Measurements from ENCODE around the gene ETFA.

The ETFA gene

DNA sequence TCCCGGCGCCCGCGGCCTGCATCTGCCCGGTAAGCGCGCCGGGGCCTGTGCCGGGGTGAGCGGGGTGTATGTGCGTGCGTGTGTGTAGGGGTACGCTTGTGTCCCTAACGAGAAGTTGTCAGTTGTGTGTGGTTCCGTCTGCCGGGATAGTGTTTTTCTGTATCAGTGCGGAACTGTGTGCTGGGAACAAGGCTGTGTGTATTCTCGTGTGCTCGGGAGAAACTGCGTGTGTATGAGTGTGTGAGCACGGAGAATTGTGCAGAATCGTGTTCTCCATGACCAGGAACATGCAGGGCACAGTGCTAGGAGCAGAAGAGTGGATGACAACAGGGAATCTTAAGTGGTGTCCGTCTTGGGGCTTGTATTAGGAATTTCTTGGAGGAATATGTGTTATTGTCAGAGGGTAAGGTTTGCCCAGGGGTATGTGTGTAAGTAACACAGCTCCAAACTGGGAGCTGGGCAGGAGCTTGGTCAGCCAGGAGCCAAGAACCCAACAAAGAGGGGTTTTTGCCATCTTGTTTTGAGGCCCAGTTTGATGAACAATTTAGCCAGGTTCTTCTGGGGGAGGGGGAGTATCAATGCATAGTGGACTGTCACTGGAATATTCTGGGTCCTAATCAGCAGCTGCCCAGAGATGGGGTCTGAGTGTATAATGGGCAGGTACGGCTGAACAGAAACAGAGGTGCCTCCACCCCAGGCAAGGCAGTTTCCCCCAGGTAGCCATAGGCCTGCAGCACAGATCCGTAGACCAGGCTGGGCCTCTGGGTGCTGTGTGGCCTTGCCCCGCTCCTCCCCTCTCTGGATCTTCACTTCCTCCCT lies 27.4 kb upstream of the ETFA start:
- Histone ChIP-seq H3K9me3 (ENCODE audit: control insufficient read depth, low read depth, low read length) (peaks cover 4% of the 10 kb centered on the region), H3K36me3 (ENCODE audit: control insufficient read depth, low read depth, low read length) (no peaks in the 10 kb centered on the region), H3K4me1 (ENCODE audit: control insufficient read depth, low read depth, low read length) (peaks cover 28% of the 10 kb centered on the region), H3K9ac (ENCODE audit: low read length) (no peak overlapping the region), H3K27ac (ENCODE audit: low read length) (no peak overlapping the region), H3K27me3 (ENCODE audit: control insufficient read depth, insufficient read depth, low read length) (peaks cover 100% of the 10 kb centered on the region), H3K4me3 (ENCODE audit: low read length) (peak overlapping the region; percentile 27)

DNA sequence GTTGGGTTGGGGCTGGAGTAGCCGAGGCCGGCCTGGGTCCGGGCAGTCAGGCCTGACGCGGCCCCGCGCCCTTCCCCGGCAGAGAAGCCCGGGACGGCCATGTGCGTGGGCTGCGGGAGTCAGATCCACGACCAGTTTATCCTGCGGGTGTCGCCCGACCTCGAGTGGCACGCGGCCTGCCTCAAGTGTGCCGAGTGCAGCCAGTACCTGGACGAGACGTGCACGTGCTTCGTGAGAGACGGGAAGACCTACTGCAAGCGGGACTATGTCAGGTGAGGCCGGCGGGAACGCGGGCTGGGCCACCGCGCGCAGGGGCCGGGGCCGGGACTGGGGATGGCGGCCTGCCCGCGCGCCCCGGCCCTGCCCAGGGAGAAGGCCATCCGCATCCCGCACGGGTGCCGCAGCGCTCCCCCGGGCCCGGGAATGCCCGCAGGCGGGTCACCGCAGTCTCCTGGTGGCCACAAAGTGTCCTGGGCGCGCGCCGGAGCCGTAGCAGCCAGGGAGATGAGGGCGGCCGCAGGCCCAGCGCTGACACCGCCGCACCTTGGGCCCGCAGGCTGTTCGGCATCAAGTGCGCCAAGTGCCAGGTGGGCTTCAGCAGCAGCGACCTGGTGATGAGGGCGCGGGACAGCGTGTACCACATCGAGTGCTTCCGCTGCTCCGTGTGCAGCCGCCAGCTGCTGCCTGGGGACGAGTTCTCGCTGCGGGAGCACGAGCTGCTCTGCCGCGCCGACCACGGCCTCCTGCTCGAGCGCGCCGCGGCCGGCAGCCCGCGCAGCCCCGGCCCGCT lies 26.6 kb upstream of the ETFA start:
- peaks cover 28% of the 10 kb centered on the region for H3K4me1 ChIP-seq (ENCODE audit: control insufficient read depth, low read depth, low read length)
- peaks cover 100% of the 10 kb centered on the region for H3K27me3 ChIP-seq (ENCODE audit: control insufficient read depth, insufficient read depth, low read length)
- H3K36me3 ChIP-seq (ENCODE audit: control insufficient read depth, low read depth, low read length) = no peaks in the 10 kb centered on the region
- no peak overlapping the region for H3K27ac ChIP-seq (ENCODE audit: low read length)
- H3K9ac ChIP-seq (ENCODE audit: low read length) = no peak overlapping the region
- peak overlapping the region; percentile 27 for H3K4me3 ChIP-seq (ENCODE audit: low read length)
- H3K9me3 ChIP-seq (ENCODE audit: control insufficient read depth, low read depth, low read length) = no peaks in the 10 kb centered on the region

DNA sequence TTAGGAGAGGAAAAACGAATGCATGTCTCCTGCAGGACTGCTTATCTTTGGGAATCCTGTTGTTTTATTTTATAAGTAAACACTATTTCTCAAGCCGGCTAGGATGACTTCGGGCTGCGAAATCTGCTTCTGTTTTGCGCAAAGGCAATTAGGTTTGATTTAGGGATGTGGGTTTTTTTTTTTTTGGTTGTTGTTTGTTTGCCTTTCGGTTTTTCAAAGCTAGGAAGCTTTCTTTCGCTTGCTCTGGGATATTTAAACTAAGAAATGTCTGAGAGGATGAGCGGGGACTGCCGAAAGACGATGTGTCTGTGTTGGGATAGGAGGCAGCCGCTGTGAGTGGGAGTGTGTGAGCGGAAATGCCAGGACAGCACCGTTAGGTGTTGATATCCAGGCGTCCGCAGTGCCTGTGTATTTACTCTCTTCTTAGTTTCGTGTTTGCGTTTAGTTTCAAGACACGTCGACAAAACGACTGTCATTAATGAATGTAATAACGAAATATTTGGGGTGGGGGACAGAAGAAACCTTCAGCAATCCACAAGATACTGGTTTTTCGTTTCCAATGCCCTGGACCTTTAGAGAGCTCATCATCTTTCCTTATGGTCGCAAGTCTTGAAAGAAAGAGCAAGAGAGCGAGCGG lies 25.9 kb upstream of the ETFA start:
- Histone ChIP-seq H3K4me1 (ENCODE audit: control insufficient read depth, low read depth, low read length) (peaks cover 28% of the 10 kb centered on the region), H3K27ac (ENCODE audit: low read length) (no peak overlapping the region), H3K9ac (ENCODE audit: low read length) (no peak overlapping the region), H3K36me3 (ENCODE audit: control insufficient read depth, low read depth, low read length) (no peaks in the 10 kb centered on the region), H3K4me3 (ENCODE audit: low read length) (no peak overlapping the region), H3K9me3 (ENCODE audit: control insufficient read depth, low read depth, low read length) (no peaks in the 10 kb centered on the region), H3K27me3 (ENCODE audit: control insufficient read depth, insufficient read depth, low read length) (peaks cover 97% of the 10 kb centered on the region)

DNA sequence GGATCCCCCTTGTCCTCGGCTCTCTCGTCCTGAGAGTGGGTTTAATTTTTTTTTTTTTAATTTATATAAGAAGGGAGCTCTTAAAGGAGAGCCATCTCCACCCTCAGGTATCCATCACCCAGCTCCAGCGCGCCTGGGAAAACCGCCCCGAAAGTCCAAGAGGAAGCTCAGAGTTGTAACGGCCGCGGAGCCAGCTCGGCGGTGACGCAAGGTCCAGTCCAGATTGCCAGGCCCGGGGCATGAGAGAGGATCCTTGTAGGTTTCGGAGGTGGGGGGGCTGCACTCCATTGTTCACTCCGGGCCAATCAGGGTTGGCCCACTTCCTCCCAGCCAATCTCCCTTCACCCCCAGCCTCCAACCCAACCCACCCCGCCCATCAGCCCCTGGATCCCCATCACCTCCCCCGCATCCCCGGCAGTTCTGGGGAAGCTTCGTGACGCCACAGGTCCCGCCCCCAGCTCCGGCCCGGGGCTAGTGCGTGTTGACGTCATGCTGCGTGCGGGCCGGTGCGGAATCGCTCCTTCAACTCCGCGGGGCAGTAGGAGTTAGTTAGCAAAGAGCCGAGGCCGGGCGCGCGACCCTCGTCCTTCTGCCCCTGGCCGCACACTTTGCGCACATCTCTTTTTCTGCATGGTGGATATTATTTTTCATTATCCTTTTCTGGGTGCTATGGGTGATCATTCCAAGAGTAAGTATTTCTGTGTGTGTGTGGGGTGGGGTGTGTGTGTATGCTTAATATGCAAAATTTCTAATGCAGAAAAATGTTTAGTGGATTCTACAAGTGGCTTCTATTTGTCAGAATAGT lies 25.2 kb upstream of the ETFA start, which contains the start of gene ISL2:
Gene ISL2 (plus strand): TSS at position 520 of the 805 bp plus-strand sequence. CDS start 111 bp downstream, at position 631.
- no peaks in the 10 kb centered on the region for H3K9me3 ChIP-seq (ENCODE audit: control insufficient read depth, low read depth, low read length)
- H3K36me3 ChIP-seq (ENCODE audit: control insufficient read depth, low read depth, low read length) = no peaks in the 10 kb centered on the region
- H3K9ac ChIP-seq (ENCODE audit: low read length) = peak within 1 kb of the TSS; percentile 53
- H3K27ac ChIP-seq (ENCODE audit: low read length) = no peak within 1 kb of the TSS
- peaks cover 90% of the 10 kb centered on the region for H3K27me3 ChIP-seq (ENCODE audit: control insufficient read depth, insufficient read depth, low read length)
- H3K4me1 ChIP-seq (ENCODE audit: control insufficient read depth, low read depth, low read length) = peaks cover 22% of the 10 kb centered on the region
- H3K4me3 ChIP-seq (ENCODE audit: low read length) = peak within 1 kb of the TSS; percentile 58

DNA sequence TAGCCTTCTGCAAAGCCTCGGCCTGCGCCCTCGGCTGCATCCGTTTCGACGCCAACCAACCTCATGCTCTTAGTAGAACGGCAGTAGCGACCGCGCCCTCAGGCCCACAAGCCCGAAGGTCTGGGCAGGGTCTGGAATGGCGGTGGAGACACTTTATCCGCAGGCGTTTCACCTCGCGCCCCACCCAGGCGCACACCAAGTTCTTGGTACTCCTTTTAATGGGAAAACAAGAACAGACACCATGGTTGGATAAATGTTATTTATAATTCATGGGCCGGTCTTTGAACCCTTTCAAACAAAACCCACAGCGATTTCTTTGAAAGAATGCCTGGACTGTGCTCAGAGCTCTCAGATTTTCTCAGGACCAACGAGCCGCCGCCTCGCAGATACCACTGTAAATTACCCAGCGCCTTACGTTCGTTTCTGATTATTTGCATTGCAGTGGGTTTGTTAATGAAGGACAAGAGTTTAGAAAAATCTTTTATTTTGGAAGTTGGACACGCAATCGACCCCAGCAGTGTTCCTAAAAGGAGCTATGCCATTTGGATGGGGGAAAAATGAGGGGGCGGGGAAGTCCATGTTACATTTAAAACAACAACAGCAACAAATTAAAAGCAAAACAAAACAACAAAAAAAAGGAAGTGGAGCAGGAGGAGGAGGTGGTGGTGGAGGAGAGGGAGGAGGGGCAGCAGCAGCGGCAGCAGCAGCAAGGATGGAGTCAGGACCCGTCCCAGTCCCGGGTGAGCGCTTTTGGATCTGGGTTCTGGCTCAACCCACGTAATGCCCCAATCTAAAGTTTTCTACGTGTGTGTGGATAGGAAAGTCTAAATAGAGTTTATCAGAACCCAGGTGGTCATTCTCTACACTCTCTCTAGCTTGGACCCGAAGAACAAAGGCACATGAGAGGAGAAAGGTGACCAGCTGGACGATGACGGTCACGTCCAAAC lies 24.3 kb upstream of the ETFA start:
- Histone ChIP-seq H3K36me3 (ENCODE audit: control insufficient read depth, low read depth, low read length) (no peaks in the 10 kb centered on the region), H3K9me3 (ENCODE audit: control insufficient read depth, low read depth, low read length) (no peaks in the 10 kb centered on the region), H3K4me1 (ENCODE audit: control insufficient read depth, low read depth, low read length) (peaks cover 20% of the 10 kb centered on the region), H3K27ac (ENCODE audit: low read length) (no peak overlapping the region), H3K4me3 (ENCODE audit: low read length) (peak overlapping the region; percentile 58), H3K9ac (ENCODE audit: low read length) (peak overlapping the region; percentile 53), H3K27me3 (ENCODE audit: control insufficient read depth, insufficient read depth, low read length) (peaks cover 81% of the 10 kb centered on the region)

GRCh38 chr15:76334438-76335306 lies 23.4 kb upstream of the ETFA start:
- H3K27me3 ChIP-seq (ENCODE audit: control insufficient read depth, insufficient read depth, low read length) = peaks cover 72% of the 10 kb centered on the region
- no peaks in the 10 kb centered on the region for H3K36me3 ChIP-seq (ENCODE audit: control insufficient read depth, low read depth, low read length)
- H3K9ac ChIP-seq (ENCODE audit: low read length) = no peak overlapping the region
- no peak overlapping the region for H3K27ac ChIP-seq (ENCODE audit: low read length)
- peaks cover 12% of the 10 kb centered on the region for H3K4me1 ChIP-seq (ENCODE audit: control insufficient read depth, low read depth, low read length)
- no peaks in the 10 kb centered on the region for H3K9me3 ChIP-seq (ENCODE audit: control insufficient read depth, low read depth, low read length)
- H3K4me3 ChIP-seq (ENCODE audit: low read length) = peak overlapping the region; percentile 58

DNA sequence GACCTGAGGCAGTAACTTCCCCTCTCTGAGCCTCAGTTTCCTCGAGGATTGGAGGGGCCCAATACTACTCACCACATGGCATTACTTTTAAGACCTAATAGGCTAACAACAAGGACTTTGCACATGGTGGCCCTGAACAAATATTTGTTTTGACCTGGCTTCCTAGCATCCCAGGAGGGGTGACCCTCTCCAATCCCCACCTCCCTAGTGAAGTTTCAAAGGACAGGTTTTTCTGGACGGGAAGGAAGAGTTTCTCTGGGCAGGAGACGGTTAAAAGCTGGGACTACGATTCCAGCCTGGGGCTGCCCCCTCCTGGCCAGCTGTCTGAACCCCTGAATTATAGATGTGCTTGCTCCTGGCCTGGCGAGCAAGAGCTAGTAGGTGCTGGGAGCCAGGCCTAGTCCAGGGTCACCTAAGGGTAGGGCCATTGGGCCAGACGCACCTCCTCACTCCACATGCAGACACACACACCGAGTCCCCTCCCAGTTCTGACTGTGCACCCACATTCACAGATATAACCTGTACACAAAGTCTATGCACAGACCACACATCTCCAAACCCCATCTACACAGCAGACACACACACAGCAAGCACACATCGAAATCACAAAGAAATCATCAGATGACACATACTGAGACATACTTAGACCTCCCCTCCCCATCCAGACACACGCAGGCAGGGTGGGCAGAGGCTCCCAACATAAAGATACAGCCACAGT lies 22.6 kb upstream of the ETFA start:
- H3K9ac ChIP-seq (ENCODE audit: low read length) = no peak overlapping the region
- no peaks in the 10 kb centered on the region for H3K9me3 ChIP-seq (ENCODE audit: control insufficient read depth, low read depth, low read length)
- H3K27me3 ChIP-seq (ENCODE audit: control insufficient read depth, insufficient read depth, low read length) = peaks cover 64% of the 10 kb centered on the region
- no peak overlapping the region for H3K27ac ChIP-seq (ENCODE audit: low read length)
- no peaks in the 10 kb centered on the region for H3K36me3 ChIP-seq (ENCODE audit: control insufficient read depth, low read depth, low read length)
- H3K4me1 ChIP-seq (ENCODE audit: control insufficient read depth, low read depth, low read length) = peaks cover 10% of the 10 kb centered on the region
- H3K4me3 ChIP-seq (ENCODE audit: low read length) = no peak overlapping the region

DNA sequence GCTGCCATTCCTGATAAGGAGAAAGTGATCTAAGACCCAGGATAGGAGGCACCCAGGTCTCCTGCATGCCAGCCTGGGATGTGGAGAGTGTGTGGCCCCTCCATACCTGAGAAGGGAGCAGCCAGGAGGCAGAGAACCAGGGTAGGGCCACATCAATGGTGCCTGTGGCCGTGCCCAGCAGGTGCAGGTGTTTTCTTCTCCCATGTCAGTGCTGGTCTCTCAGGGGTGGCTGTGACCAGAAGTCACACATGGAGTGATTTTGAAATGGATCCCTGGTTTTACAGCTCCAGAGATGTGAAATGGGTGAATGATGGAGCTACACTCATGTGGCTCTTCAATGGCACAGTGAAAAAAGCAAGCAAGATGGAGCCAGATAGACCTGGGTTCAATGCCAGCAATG lies 22.0 kb upstream of the ETFA start:
- Histone ChIP-seq H3K4me1 (ENCODE audit: control insufficient read depth, low read depth, low read length) (peaks cover 10% of the 10 kb centered on the region), H3K9ac (ENCODE audit: low read length) (no peak overlapping the region), H3K4me3 (ENCODE audit: low read length) (no peak overlapping the region), H3K27ac (ENCODE audit: low read length) (no peak overlapping the region), H3K27me3 (ENCODE audit: control insufficient read depth, insufficient read depth, low read length) (peaks cover 58% of the 10 kb centered on the region), H3K9me3 (ENCODE audit: control insufficient read depth, low read depth, low read length) (no peaks in the 10 kb centered on the region), H3K36me3 (ENCODE audit: control insufficient read depth, low read depth, low read length) (no peaks in the 10 kb centered on the region)

DNA sequence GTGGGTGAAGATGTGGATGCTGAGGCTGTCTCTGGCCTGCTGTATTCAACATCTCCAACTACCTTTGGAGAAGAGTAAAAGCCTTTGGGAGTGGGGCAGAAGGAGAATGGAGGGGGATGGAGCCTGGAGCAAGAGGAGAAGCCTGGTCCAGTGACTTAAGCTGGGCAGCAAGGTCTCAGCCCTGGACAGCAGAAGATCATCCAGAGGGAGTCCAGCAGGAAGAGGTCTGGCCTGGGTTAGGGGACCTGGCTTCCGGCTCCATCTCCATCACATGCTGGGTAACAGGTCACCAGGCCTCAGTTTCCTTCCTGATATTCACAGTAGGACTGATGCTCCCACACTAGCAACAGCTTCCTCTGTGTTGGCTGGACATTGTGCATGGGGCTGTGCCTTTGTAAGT lies 21.5 kb upstream of the ETFA start:
- Histone ChIP-seq H3K4me1 (ENCODE audit: control insufficient read depth, low read depth, low read length) (peaks cover 10% of the 10 kb centered on the region), H3K4me3 (ENCODE audit: low read length) (no peak overlapping the region), H3K27me3 (ENCODE audit: control insufficient read depth, insufficient read depth, low read length) (peaks cover 53% of the 10 kb centered on the region)

More for the DNA sequence above, 21.5 kb upstream of the ETFA start:
- H3K9ac ChIP-seq (ENCODE audit: low read length) = no peak overlapping the region
- H3K27ac ChIP-seq (ENCODE audit: low read length) = no peak overlapping the region
- H3K36me3 ChIP-seq (ENCODE audit: control insufficient read depth, low read depth, low read length) = no peaks in the 10 kb centered on the region
- no peaks in the 10 kb centered on the region for H3K9me3 ChIP-seq (ENCODE audit: control insufficient read depth, low read depth, low read length)

Data from iPS-18a (cell line).